HL-60 (cell line): ENCODE results near the gene PFDN6.

ENCODE experiments used
- CTCF ChIP-seq: IDR thresholded peaks from one replicate; pipeline ENCODE4 v1.5.1; 2011; ENCODE audit warnings: low read length, control low read depth, inconsistent platforms; ENCODE audit not compliant: insufficient read depth
- GABPA ChIP-seq: IDR thresholded peaks from 2 replicates; pipeline ENCODE4 v1.6.1; 2012; ENCODE audit warnings: low read depth
- REST ChIP-seq: IDR thresholded peaks from 2 replicates; pipeline ENCODE4 v1.6.1; 2012; ENCODE audit warnings: low read depth; ENCODE audit not compliant: insufficient replicate concordance

GRCh38 chr6:33330736-33331135 is 41.3 kb downstream of the PFDN6 start:
- TF ChIP-seq CTCF (no peak), GABPA (no peak), REST (no peak)
